Measurements from ENCODE around the gene MEPE.

Gene MEPE, protein sequence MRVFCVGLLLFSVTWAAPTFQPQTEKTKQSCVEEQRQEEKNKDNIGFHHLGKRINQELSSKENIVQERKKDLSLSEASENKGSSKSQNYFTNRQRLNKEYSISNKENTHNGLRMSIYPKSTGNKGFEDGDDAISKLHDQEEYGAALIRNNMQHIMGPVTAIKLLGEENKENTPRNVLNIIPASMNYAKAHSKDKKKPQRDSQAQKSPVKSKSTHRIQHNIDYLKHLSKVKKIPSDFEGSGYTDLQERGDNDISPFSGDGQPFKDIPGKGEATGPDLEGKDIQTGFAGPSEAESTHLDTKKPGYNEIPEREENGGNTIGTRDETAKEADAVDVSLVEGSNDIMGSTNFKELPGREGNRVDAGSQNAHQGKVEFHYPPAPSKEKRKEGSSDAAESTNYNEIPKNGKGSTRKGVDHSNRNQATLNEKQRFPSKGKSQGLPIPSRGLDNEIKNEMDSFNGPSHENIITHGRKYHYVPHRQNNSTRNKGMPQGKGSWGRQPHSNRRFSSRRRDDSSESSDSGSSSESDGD

DNA sequence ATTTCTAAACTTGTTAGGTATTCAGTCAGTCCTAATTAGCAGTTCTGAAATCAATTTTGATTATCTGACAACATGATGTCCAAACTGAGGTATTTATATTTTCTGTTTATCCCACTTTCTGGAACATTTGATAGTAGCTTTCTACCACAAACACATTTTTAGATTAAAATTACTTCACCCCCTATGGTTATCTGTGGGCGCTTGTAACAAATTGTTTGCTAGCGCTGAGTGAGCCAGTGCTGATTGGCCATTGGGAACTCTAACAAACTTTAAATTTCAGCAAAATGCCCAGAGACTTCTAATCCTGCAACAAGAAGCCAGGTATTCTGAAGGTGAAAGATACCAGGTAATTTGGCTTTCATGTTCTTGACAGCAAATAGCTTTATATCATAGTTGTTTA is at the start of gene MEPE:
MEPE (plus strand) TSS at position 301 of the 400 bp plus-strand sequence. CDS start 1,746 bp downstream, outside the sequence.
- no peak for DNase-seq

DNA sequence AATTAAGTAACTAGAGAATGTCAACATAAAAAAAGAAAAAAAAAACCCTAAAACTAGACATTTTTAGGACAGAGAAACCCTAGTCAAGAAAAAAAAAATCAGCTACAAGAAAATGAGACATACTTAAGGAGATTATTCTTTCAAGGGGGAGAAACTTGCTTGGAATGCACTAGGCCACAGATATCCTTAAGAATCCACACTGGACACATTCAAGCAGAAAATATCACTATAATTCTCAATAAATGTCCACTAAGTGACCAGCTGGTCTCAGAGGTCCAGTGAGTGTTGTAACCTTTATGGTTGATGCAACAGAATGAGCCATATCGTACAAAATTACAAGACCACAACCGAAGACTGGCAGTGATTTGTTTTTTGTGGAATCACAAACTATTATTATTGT is 49.0 kb upstream of the MEPE start:
- DNase-seq: no peak

DNA sequence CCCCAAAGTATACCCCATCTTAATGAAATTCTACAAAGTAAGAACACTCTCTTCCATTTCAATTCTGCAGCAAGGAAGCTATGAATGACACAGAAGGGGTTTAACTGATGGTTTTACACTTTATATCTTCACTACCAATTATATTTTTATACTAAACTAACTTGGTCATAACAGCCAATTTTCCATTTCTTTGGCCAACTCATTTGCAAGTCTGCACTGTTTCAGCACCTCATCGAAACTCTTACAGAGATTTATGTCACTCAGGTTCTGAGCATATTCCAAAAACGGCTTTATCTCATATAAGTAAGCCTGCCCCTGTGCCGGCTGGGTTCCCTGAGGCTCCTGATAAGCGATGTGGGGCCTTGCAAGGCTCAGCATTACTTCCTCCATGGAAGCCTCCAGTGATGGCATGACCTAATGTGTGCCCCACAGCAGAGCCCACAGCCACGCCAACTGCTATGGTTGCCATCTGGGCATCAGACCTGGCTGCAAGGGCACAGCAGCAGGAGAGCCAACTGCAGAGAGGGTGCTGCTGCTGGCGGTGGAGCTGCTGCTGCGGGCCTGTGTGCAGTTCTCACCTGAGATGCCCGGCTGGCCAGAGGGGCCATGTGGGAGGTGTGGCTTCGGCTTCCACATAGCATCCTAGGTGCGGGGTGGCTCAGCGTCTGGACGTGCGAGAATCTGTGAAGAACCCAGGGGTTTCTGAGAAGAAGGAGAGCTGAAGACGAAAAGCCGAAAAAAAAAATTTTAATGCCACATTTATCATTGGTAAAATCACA is 46.8 kb upstream of the MEPE start:
- DNase-seq: no peak

DNA sequence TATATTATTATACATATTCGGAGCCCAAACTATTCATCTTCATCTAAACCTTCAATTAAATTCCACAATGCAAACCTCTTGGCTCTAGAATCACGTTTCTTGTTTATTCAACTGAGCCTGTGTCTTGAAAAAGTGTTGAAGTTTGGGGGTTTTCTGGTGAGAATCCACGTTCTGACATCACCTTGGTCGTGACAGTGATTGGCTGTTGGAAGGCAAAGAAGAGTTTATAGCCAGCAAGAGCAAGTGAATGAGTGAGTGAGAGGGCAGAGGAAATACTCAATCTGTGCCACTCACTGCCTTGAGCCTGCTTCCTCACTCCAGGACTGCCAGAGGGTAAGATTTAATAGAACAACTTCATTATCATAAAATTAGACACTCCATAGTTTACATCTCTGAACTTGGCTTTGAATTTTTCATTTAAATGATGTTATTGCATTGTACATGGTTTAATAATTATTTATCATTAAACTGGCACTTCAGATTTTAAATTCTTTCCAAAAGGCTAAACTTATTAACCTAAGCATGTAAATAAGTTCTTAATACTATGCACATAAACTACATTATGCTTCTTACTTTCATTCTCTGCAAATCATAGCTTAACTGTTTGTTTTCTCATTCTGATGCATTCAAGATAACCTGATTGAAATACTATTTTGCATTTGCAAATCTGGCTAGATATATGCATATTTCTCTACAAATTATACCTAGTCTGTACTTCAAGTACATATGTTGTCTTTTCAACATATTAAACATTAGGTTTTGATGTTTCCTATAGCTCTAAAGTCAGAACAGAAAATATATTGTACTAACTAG is 33.3 kb upstream of the MEPE start, which contains the start of gene IBSP:
IBSP (plus strand) TSS at position 254 of the 813 bp plus-strand sequence. CDS start 2,808 bp downstream, outside the sequence.
- no peak for DNase-seq

DNA sequence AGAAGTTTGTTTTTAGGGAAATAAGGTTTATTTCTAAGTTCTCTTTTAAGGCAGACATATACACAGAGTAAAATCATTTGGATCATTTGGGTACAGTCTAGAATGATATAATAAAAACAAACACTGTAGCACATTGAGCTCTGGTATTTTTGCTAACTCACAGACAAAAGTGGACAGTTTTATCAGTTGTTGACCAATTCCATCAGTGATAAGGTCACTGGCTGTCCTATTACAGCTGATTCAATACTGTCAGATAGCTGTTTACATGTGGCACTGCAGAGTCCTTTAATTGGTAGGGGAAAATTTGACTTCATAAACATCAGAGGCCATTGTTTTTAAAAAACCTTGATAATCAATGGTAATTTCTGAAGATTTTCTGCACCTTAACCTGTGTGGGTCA is 29.9 kb upstream of the MEPE start:
- no peak for DNase-seq

DNA sequence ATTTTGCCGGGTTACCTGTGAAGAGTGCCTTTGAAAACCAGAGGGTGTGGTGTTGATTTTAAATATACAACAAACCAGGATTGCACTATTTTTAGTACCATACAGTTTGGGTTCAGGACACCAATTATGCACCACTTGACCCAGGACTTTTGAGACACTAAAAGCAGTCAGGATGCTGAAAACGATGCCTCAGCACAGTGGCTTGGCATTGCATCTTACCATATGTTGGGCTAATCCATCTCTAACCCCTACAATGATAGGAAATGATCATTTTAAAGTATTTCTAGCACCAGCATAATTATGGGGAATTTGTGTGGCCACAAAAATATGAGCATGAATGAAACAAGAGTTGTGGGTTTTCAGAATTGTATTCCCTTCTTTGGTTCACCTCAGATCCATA is 29.3 kb upstream of the MEPE start:
- DNase-seq: no peak

DNA sequence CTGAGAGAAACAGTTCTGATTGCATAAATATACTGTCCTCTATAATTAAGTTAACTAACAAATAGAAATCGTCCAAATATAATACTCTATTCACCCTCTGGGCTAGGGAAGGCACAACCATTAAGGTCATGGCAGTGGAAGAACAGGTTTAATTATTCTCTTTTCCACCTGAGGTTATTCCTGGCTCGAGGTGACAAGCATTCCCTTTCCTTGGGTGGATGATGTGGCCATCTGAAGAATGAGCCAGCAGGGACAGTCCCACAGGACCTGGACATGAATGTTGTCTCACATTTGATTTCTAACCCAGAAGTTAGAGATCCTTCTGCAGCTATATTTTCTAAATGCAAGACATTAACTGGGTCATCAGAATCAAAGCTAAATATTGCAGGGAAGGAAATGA is 27.9 kb upstream of the MEPE start:
- DNase-seq: no peak

DNA sequence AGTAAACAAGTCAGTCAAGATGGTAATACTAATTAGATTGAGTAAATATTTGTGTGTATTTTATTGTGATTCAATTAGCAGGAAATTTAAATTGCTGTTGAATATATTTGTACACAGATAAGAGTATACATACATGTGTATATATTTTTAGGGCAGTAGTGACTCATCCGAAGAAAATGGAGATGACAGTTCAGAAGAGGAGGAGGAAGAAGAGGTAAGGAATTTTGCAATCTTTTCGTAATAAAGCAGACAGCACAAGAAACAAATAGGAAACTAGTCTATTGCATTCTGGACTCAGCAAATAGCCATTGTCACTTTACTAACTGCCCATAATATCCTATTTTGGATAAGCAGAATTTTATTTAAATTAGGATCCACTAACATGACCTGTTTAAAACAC is 26.8 kb upstream of the MEPE start:
- DNase-seq: no peak

DNA sequence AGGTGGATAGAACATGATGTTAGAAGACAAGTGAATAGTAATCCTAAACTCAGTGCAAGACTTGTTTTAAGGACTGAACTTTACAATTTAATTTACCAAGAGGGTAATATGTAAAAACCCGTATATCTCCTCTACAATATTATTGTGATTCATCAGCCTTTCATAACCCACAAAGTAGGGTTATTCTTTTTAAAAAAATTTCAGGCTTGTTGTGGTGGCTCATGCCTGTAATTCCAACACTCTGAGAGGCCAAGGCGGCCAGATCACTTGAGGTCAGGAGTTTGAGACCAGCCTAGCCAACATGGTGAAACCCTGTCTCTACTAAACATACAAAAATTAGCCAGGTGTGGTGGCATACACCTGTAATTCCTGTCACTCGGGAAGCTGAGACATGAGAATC is 26.2 kb upstream of the MEPE start:
- DNase-seq: no peak

DNA sequence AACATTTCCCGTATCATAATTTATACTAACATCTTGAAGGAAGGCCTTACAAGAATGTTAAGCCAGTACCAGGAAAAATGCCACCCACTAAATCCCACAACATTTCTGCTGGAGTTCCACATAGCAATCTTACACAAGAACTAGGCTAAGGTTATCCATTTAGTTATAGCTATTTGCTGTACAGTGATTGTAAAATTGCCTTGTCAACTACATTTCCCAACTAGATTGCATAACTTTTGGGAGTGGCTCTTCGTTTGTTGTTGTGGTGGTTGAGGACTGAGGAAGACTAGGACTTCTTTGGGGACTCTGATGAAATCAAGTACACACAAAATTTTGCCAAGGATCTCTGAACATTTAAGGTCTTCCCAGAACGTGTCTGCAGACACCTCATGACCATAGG is 25.4 kb upstream of the MEPE start:
- no peak for DNase-seq

DNA sequence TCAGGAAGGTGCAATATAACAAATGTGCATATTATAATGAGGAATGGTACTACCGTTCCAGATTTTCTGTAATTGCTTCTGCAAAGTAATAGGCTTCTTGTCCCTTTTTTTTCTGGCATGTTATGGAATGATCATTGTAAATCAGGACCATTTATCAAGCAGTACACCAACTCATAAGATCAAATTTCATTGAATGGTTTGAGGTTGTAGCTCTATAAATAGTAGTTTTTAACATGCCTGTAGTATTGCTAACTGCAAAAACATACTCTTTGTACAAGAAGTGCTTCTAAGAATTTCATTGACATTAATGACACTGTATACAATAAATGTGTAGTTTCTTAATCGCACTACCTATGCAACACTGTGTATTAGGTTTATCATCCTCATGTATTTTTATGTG is 20.8 kb upstream of the MEPE start:
- no peak for DNase-seq

DNA sequence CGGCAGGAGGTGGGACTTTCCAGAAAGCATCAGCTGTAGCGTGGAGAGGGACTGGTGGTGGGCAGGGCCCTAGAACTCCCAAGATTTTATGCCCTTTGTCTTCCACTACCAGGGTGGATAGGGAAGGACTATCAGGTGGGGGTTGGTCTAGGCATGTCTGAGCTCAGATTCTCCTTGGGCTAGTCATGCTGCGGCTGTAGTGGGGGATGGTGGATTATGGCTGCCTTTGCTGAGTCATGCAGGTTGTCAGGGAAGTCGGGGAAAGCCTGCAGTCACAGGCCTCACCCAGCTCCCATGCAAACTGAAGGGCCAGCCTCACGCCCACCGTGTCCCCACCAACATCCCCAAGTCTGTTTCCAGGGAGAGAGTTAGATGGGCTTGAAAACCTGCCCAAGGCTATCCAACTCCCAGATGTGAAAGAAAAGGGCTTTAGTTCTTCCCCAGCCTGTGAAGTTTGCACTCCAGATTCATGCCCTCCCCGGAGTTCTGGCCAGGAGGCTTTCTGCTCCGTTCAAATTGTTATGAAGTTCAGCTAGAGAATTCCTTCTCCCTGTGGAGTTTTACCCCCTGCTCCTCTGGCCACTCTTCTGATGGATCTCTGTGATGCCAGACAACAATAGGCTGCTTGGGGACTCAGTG is 13.4 kb upstream of the MEPE start:
- DNase-seq: no peak

DNA sequence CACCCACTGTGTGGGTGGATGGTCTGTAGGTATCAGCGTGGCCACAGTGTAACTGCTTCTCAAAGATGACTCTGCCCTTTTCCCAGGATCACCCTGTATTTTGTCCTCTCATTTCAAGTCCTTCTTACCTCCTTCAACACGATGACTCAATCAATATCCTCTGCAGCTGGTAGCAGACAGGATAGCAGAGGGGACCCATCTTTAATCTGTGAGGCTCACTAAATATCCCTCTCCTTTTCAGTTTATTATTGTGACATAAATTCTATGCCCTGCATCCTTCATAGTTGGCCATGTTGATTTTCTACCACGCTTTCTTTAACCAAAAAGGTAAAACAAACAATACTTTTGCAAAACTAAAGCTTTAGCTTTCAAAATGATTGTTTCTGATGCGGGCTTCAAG is 9.6 kb upstream of the MEPE start:
- DNase-seq: no peak

DNA sequence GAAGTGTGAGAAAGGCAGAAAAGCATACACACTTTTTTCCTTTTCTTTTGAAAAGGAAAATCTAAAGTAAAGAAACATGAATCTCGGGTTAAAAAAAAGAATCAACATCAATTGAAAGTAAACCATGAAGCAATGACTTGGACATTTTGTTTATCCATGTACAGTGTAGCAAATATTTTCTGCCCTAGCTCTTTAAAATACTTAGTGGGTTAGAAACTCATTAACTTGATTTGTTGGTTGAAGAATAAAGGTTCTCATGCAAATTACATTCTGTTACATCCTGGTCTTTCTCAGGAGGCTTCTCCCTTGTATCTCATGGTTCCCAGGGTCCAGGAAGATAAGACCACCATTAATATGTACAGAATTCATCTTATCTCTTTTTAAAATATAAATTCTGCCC is 9.0 kb upstream of the MEPE start:
- no peak for DNase-seq

DNA sequence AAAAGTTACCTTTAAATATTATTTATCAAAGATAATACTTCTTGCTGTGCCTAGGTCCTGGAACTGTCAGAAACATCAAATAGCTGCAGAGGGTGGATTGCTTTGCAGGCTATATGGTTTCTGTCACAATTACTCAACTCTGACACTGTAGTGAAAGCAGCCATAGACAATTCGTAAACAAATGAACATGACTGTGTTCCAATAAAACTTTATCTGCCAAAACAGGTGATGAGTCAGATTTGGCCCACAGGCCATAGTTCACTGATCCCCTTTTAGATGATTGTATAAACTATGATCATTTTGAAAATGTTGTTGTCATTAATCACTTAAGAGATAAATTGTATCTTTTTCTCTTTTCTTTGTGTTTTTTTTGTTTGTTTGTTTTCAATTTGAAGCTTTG is 8.4 kb upstream of the MEPE start:
- no peak for DNase-seq

DNA sequence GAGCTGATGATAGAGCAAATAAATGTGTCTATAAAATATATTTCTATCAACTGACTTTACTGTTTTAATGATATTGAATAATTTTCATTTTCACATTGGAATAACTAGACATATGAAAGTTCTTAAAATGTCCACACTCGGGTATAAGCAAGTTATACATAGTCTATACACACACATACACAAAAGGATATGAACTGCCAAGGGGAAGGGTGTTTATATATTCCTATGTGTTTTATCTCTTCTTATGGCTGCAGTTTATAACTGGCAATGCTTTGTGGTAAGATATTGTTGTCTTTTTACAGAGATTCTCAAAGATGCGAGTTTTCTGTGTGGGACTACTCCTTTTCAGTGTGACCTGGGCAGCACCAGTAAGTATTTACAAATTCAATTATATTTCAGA is 1.6 kb downstream of the MEPE start:
- DNase-seq: no peak

DNA sequence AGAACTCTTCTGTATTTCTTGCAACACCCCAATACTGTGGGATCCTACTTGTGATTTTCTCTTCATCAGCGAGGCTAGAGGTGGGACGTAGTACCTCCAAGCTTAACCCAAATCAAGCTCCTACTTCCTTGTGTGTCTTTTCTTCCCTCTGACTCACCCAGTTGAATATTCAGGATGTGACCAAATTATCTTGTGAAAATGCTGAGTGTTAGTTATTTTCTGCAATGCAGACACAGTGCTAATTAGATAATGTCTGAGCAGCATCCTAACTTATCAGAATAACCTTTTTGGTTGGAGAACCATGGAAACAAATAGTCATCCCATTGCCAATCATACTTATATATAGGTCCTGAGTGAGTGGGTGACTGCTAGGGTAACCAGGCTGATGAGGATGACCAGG is 2.4 kb downstream of the MEPE start:
- no peak for DNase-seq

DNA sequence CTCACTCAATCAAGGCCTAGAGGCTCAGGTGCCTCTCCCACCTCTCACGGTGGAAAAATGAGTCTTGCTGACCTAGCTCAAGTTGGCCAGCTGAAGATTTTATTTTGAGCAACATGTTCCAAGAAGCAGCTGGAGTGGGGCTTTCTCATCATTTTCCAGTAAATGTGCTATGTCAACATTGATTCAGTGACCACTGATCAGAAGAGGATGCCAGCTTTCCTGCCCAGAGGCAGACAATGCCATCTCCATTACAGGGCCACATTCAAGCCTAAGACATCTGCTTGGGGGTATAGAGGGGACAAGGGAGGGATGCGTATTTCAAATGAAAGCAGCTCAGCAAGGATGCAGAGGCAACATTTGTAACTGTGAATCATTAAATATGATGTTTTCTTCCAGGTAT is 3.0 kb downstream of the MEPE start:
- DNase-seq: no peak

DNA sequence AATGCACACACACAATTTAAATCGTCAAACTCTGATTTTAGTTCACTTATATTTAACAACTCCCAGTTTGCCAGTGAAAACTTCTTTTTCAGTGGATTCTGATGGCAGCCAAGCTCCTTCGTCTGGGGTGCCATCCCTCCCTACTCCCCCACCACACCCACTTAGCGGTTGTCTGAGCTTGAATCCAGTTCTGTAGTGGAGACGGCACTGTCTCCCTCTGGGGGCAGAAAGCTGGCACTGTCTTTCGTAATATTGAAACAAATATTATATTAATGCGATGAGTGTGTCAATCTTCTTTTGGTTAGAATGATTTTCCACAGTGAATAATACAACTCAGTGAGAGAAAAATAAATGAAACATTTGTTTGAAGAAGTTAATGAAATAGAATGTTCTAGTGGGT is 5.4 kb downstream of the MEPE start:
- no peak for DNase-seq

DNA sequence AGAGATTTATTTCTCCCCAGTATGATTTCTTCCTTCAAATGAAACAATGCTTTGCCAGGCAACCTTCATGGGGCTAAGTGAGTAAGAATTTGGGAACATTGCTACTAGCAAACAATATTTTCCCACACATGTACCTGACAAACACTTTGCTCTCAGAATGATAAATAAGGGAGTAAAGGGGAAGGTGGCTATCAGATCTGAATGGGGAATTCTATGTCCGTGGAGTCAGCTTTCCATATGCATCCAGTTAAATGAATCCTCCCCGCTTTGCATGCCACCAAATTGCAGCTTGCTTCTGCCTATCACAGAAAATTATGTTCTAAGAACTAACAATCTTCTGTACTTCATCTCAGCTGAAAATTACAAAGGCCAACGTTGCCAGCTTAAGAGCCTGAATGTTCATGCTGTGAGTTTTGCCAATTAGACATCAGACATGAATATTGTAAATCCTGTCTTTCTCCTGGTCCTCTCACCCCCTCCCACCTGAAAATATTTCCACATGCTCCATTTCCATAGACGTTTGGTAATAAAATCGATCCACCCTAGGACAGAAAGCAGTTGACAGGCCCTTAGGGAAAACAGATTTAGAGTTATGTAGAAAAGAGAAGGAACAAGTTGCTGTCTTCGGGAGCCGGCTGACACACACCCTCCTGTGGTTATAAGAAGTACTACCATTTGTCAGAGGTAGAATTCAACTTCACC is 6.3 kb downstream of the MEPE start:
- DNase-seq: no peak

DNA sequence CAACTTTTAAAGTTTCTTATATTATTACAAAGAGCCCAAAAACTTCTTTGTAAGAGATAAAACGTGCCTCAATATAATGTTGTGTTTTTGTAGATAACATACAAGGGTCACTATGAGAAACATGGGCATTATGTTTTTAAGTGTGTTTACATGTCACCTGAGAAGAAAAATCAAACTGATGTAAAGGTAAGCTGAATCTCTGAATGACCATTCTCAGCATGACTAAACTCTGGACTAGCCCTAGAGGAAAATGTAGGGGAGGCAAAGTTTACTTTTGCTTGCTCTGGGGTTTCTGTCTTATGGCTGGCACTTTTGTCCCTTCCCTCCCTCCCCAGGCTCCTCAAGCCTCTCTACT is 6.8 kb downstream of the MEPE start:
- DNase-seq: no peak

DNA sequence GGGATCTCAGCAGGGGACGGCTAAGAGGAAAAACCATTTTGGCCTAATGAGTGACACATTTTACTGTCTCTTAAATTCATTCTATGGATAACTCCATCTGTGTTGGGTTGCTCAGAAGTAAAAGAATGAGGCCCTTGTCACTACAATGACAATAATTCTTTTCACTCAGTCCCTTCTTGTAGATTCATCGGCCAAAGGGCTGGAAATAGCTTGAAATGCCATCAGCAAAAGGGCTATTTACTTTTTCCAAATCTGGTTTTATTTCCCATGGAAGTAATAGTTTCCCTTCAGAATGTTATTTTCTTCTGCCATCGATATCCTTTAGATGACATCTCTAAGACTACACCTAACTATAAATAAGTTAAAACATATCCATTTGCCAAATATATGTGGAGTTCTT is 7.4 kb downstream of the MEPE start:
- DNase-seq: no peak

Data from KG1 (cell line).